ENCODE measurements around the gene PRR18.

Gene PRR18

GRCh38 chr6:166274739-166275370 is 33.3 kb downstream of the PRR18 start:
- no peak overlapping the region for H3K4me3 ChIP-seq (ENCODE audit: low read depth, low read length)
- TF ChIP-seq, protein P1, sequence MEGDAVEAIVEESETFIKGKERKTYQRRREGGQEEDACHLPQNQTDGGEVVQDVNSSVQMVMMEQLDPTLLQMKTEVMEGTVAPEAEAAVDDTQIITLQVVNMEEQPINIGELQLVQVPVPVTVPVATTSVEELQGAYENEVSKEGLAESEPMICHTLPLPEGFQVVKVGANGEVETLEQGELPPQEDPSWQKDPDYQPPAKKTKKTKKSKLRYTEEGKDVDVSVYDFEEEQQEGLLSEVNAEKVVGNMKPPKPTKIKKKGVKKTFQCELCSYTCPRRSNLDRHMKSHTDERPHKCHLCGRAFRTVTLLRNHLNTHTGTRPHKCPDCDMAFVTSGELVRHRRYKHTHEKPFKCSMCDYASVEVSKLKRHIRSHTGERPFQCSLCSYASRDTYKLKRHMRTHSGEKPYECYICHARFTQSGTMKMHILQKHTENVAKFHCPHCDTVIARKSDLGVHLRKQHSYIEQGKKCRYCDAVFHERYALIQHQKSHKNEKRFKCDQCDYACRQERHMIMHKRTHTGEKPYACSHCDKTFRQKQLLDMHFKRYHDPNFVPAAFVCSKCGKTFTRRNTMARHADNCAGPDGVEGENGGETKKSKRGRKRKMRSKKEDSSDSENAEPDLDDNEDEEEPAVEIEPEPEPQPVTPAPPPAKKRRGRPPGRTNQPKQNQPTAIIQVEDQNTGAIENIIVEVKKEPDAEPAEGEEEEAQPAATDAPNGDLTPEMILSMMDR (IDR thresholded peaks at IDR 0.05; ENCODE audit: low read depth, low read length, missing control alignments): no peak
- DNase-seq (ENCODE audit: low read depth): no peak

GRCh38 chr6:166274163-166274562 is 34.0 kb downstream of the PRR18 start:
- no peak for DNase-seq (ENCODE audit: low read depth)
- TF ChIP-seq, protein P1 (IDR thresholded peaks at IDR 0.05; ENCODE audit: low read depth, low read length, missing control alignments): no peak
- no peak overlapping the region for H3K4me3 ChIP-seq (ENCODE audit: low read depth, low read length)

DNA sequence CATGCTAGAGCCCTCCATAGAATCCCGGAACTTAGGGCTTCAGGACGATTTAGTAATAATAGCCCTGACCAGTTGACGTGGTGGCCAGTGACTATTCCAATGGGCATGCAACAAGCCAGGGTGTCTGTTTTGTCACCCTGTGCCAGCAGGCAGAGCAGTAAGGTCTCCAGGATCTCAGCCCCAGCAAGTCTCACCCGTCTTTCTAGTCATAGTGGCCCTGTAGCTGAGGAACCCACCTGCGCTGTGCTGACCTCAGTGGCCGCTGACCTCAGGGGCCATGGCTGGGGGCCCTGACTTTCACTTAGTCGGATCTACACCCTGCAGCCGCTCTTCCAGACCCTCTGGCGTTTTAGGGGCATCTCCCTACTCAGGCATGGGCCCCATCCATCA is 36.8 kb downstream of the PRR18 start:
- no peak overlapping the region for H3K4me3 ChIP-seq (ENCODE audit: low read depth, low read length)
- DNase-seq (ENCODE audit: low read depth): no peak
- TF ChIP-seq, protein P1 (IDR thresholded peaks at IDR 0.05; ENCODE audit: low read depth, low read length, missing control alignments): no peak

GRCh38 chr6:166270706-166271375 is 37.4 kb downstream of the PRR18 start:
- TF ChIP-seq, protein P1 (IDR thresholded peaks at IDR 0.05; ENCODE audit: low read depth, low read length, missing control alignments): no peak
- no peak overlapping the region for H3K4me3 ChIP-seq (ENCODE audit: low read depth, low read length)
- DNase-seq (ENCODE audit: low read depth): no peak

GRCh38 chr6:166269301-166270039 is 38.7 kb downstream of the PRR18 start:
- DNase-seq (ENCODE audit: low read depth): no peak
- TF ChIP-seq, protein P1 (IDR thresholded peaks at IDR 0.05; ENCODE audit: low read depth, low read length, missing control alignments): no peak
- no peak overlapping the region for H3K4me3 ChIP-seq (ENCODE audit: low read depth, low read length)

DNA sequence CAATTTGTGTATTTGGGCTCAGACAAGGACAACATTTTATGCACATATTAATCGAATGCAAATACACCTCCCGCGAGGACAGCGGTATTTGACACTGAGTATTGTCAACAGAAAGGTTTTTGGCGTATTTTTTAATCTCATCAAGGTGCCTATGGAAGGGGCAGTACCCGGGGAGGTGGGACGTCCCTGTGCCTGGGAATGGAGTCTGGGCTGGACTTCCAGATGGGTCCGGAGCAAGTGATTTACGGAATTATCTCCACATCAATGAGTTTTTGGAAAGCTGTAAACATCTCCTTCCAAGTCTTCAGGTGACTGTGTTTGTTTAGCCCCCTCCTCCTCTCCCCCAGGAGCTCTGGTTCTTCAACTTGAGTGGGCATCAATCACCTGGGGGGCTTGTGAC is 39.8 kb downstream of the PRR18 start:
- no peak for DNase-seq (ENCODE audit: low read depth)
- H3K4me3 ChIP-seq (ENCODE audit: low read depth, low read length): no peak overlapping the region
- TF ChIP-seq, protein P1 (IDR thresholded peaks at IDR 0.05; ENCODE audit: low read depth, low read length, missing control alignments): no peak
